HG02943 (cell line): Measurements from ENCODE around the gene RYR1.
"Not testable (repeated sequence)": the region's sequence is repeated elsewhere in the genome, so short reads cannot be mapped to it uniquely, and the experiment has no call there.

ENCODE experiments used
- ATAC-seq: cut with Tn5 transposase; IDR thresholded peaks from one replicate; pipeline ENCODE4 v1.9.1; 2021; ENCODE audit warnings: mild to moderate bottlenecking, low read depth, moderate library complexity; ENCODE audit not compliant: unreplicated experiment

RYR1 gene

DNA sequence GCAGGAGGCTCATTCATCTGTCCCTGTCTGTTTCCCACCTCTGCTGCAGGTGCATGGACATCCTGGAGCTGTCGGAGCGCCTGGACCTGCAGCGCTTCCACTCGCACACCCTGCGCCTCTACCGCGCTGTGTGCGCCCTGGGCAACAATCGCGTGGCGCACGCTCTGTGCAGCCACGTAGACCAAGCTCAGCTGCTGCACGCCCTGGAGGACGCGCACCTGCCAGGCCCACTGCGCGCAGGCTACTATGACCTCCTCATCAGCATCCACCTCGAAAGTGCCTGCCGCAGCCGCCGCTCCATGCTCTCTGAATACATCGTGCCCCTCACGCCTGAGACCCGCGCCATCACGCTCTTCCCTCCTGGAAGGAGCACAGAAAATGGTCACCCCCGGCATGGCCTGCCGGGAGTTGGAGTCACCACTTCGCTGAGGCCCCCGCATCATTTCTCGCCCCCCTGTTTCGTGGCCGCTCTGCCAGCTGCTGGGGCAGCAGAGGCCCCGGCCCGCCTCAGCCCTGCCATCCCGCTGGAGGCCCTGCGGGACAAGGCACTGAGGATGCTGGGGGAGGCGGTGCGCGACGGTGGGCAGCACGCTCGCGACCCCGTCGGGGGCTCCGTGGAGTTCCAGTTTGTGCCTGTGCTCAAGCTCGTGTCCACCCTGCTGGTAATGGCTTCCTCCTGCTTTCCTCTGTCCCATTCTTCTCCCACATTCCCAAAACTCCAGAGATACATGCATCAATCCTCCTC lies 52.2 kb downstream of the RYR1 start:
- no peak for ATAC-seq

GRCh38 chr19:38486731-38487336 lies 53.3 kb downstream of the RYR1 start:
- ATAC-seq = no peak

- no peak for ATAC-seq
These were observed 54.6 kb downstream of the RYR1 start for GRCh38 chr19:38488096-38488495.

GRCh38 chr19:38488776-38489481 lies 55.4 kb downstream of the RYR1 start:
- ATAC-seq = no peak

DNA sequence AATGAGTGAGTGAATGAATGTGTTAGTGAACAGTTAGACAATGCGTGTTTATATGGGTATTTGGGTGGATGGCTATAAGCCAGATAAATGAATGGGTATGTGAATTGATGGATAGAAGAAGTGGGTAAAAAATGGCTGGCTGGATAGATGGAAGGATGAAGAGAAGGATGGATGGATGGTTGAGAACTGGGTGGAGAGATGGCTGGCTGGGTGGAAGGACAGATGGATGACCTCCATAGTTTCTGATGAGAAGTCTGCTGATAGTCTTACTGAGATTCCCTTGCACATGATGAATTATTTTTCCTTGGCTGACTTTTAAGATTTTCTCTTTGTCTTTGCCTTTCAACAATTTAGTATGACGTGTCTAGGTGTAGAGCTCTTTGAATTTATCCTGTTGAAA lies 57.4 kb downstream of the RYR1 start:
- ATAC-seq = no peak

DNA sequence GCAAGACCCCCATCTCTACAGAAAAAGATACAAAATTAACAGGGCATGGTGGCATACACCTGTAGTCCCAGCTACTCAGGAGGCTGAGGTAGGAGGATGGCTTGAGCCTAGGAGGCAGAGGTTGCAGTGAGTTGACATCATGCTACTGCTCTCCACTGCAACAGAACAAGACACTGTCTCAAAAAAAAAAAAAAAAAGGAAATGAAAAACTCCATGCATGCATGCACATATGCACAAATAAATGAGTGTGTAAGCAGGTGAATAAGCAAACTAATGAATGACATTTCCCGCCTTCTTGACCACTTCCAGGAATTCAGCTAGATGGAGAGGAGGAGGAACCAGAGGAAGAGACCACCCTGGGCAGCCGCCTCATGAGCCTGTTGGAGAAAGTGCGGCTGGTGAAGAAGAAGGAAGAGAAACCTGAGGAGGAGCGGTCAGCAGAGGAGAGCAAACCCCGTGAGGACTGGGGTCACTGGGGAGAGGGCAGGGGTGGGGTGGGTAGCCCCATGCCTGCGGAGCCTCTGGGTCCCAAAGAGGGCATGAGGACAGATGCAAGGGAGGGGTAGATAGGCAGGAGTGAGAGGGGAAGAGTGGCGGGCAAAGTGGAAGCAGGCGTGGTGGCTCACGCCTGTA lies 58.8 kb downstream of the RYR1 start:
- no peak for ATAC-seq

DNA sequence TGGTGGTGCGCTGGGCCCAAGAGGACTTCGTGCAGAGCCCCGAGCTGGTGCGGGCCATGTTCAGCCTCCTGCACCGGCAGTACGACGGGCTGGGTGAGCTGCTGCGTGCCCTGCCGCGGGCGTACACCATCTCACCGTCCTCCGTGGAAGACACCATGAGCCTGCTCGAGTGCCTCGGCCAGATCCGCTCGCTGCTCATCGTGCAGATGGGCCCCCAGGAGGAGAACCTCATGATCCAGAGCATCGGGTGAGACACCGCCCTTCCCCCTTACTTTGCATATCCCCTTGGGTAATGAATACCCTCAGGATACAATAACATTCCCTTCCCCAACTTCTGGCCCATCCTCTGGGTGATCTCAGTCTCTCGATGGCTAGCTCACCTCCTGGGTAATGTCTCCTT lies 60.9 kb downstream of the RYR1 start:
- no peak for ATAC-seq

- ATAC-seq = not testable (repeated sequence)
These were observed 61.9 kb downstream of the RYR1 start for GRCh38 chr19:38495375-38495774.

DNA sequence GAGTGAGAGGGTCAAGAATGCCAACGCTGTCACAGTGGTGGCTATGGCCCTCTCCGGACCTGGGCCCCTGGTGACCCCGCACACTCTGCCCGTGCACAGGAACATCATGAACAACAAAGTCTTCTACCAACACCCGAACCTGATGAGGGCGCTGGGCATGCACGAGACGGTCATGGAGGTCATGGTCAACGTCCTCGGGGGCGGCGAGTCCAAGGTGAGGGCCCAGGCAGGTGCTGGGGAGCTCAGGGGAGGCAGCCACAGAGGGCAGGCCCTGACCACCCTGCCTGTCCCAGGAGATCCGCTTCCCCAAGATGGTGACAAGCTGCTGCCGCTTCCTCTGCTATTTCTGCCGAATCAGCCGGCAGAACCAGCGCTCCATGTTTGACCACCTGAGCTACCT lies 62.6 kb downstream of the RYR1 start:
- ATAC-seq = no peak

DNA sequence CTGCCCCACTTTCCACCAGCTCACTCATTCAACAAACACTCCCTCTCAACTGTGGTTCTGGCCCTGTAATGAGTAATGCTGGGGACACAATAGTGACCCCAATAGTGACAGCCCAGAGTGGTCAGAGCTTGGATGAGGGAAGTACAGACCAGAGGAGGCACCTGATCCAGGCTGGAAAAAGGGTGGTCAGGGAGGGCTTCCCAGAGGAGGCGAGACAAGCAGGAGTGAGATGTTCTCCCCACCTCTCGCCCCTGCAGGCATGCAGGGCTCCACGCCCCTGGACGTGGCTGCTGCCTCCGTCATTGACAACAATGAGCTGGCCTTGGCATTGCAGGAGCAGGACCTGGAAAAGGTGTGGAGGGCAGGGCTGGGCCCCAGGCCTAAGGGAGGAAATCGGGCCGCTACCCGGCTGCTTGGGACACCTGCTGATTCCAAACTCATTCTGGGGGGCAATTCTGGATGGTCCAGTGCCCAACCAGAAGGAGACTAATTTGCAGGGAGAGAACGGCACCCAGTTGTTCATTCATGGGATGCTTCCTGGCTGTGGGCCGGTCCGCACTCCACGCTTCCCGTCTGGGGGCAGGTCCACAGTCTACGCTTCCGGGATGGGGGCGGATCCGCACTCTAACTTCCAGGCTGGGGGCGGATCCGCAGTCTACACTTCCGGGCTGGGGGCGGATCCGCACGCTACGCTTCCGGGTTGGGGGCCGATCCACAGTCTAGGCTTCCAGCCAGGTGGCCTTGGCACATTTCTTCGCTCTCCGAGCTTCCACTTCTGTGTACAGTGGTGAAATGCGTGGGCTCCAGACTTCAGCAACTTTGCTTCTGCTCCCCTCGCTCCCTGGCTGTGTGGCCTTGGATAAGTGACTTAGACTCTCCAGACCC lies 63.4 kb downstream of the RYR1 start:
- no peak for ATAC-seq

GRCh38 chr19:38497907-38498306 lies 64.4 kb downstream of the RYR1 start:
- no peak for ATAC-seq

GRCh38 chr19:38499532-38499931 lies 66.0 kb downstream of the RYR1 start:
- ATAC-seq = no peak

DNA sequence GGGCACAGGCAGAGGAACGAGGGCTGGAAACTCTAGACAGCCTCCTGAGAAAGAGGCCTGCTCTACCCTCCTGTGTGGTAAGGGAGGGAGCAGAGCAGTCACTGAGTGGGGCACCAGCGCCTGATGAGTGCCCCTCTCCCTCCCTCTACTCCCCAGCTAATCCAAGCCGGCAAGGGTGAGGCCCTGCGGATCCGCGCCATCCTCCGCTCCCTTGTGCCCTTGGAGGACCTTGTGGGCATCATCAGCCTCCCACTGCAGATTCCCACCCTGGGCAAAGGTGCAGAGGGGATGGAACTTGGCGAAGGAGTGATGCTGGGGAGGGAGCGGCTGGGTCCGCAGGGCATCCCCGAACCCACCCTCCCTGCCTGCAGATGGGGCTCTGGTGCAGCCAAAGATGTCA lies 67.0 kb downstream of the RYR1 start:
- ATAC-seq = no peak

- no peak for ATAC-seq
These were observed 69.1 kb downstream of the RYR1 start for GRCh38 chr19:38502410-38503076.

GRCh38 chr19:38503077-38503410 lies 69.6 kb downstream of the RYR1 start:
- no peak for ATAC-seq

GRCh38 chr19:38505958-38506357 lies 72.5 kb downstream of the RYR1 start:
- ATAC-seq = no peak

DNA sequence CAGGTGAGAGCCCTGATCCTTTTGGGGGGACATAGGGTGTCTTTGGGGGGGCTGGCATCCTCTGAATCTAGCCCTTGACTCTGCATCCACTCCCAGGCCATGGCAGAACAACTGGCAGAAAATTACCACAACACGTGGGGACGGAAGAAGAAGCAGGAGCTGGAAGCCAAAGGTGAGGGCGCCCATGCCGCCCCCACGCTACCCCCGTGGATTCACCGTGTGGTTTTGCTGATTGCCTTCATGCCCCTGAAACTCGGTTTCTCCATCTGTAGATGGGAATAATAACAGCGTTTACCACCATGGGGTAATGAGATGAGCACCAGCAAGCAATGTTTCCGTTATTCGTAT lies 72.9 kb downstream of the RYR1 start:
- no peak for ATAC-seq

GRCh38 chr19:38506723-38507550 lies 73.4 kb downstream of the RYR1 start:
- no peak for ATAC-seq

DNA sequence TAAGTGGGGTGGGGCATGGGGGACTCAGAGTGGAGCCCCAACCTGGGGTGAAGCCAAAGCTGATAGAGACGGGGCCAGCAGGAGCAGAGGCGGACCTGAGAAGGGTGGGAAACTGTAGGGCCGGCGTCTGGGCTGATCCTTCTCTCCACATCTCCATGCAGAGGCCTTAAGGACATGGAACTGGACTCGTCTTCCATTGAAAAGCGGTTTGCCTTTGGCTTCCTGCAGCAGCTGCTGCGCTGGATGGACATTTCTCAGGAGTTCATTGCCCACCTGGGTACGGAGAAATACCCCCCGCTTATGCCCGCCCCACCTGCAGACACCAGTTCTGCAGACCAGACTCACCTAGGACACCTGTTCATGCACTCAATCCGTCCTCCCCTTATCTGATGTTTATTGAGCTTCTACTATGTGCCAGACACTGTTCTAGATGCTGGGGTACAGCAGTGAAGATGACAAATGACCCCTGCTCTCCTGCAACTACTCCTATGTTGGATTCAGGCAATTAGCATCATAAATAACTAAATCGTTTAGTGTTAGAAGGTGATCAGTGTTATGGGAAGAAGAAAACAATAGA lies 74.1 kb downstream of the RYR1 start:
- no peak for ATAC-seq
